ENCODE results near the gene DOCK2.
"Not testable (repeated sequence)": the region's sequence is repeated elsewhere in the genome, so short reads cannot be mapped to it uniquely, and the experiment has no call there.

Gene DOCK2

GRCh38 chr5:170092455-170093101 is 455.5 kb downstream of the DOCK2 start:
- Histone ChIP-seq H3K36me3 (ENCODE audit: insufficient read depth, low read length) (peaks cover 1% of the 10 kb centered on the region; the same call in 1 of the 2 replicates), H3K9ac (ENCODE audit: low read depth, low read length) (no peak overlapping the region), H2AFZ (ENCODE audit: low read depth, low read length) (no peak overlapping the region), H3K4me1 (ENCODE audit: insufficient read depth, low read length) (peaks cover 7% of the 10 kb centered on the region), H3K27ac (ENCODE audit: low read length) (no peak overlapping the region), H3K4me2 (ENCODE audit: insufficient read depth, low read length) (no peak overlapping the region), H3K9me3 (ENCODE audit: insufficient read depth, low read length, severe bottlenecking) (no peaks in the 10 kb centered on the region), H3K4me3 (ENCODE audit: low read depth in 1 of 2, low read length in 2 of 2) (no peak overlapping the region), H3K27me3 (ENCODE audit: insufficient read depth, low read length, poor library complexity) (no peaks in the 10 kb centered on the region), H3K79me2 (ENCODE audit: insufficient read depth, low read length) (no peaks in the 10 kb centered on the region), H4K20me1 (ENCODE audit: insufficient read depth, low read length) (no peaks in the 10 kb centered on the region)
- ATAC-seq (ENCODE audit: insufficient read depth, low read depth) (no peak), DNase-seq (no peak)
- TF ChIP-seq CTCF (IDR thresholded peaks at IDR 0.05; ENCODE audit: borderline replicate concordance, extremely low read depth, low read length, poor library complexity, severe bottlenecking) (no peak), EZH2 (IDR thresholded peaks at IDR 0.05; ENCODE audit: borderline replicate concordance, low read depth, low read length, severe bottlenecking) (no peak)

GRCh38 chr5:170094329-170094728 is 457.3 kb downstream of the DOCK2 start:
- H3K9ac ChIP-seq (ENCODE audit: low read depth, low read length); H3K36me3 ChIP-seq (ENCODE audit: insufficient read depth, low read length); H3K4me3 ChIP-seq (ENCODE audit: low read depth in 1 of 2, low read length in 2 of 2); H3K4me2 ChIP-seq (ENCODE audit: insufficient read depth, low read length); DNase-seq; H3K27ac ChIP-seq (ENCODE audit: low read length); H3K27me3 ChIP-seq (ENCODE audit: insufficient read depth, low read length, poor library complexity); H3K4me1 ChIP-seq (ENCODE audit: insufficient read depth, low read length); H4K20me1 ChIP-seq (ENCODE audit: insufficient read depth, low read length); H2AFZ ChIP-seq (ENCODE audit: low read depth, low read length); H3K9me3 ChIP-seq (ENCODE audit: insufficient read depth, low read length, severe bottlenecking); H3K79me2 ChIP-seq (ENCODE audit: insufficient read depth, low read length); ATAC-seq (ENCODE audit: insufficient read depth, low read depth): not testable (repeated sequence)

- Histone ChIP-seq H3K27me3 (ENCODE audit: insufficient read depth, low read length, poor library complexity) (no peaks in the 10 kb centered on the region), H3K9me3 (ENCODE audit: insufficient read depth, low read length, severe bottlenecking) (peaks cover 4% of the 10 kb centered on the region), H3K4me2 (ENCODE audit: insufficient read depth, low read length) (no peak overlapping the region), H4K20me1 (ENCODE audit: insufficient read depth, low read length) (no peaks in the 10 kb centered on the region), H3K9ac (ENCODE audit: low read depth, low read length) (no peak overlapping the region), H3K4me3 (ENCODE audit: low read depth in 1 of 2, low read length in 2 of 2) (no peak overlapping the region), H2AFZ (ENCODE audit: low read depth, low read length) (no peak overlapping the region), H3K79me2 (ENCODE audit: insufficient read depth, low read length) (no peaks in the 10 kb centered on the region), H3K4me1 (ENCODE audit: insufficient read depth, low read length) (peaks cover 11% of the 10 kb centered on the region), H3K27ac (ENCODE audit: low read length) (no peak overlapping the region), H3K36me3 (ENCODE audit: insufficient read depth, low read length) (no peaks in the 10 kb centered on the region)
- DNase-seq (no peak), ATAC-seq (ENCODE audit: insufficient read depth, low read depth) (no peak)
- TF ChIP-seq EZH2 (IDR thresholded peaks at IDR 0.05; ENCODE audit: borderline replicate concordance, low read depth, low read length, severe bottlenecking) (no peak), CTCF (IDR thresholded peaks at IDR 0.05; ENCODE audit: borderline replicate concordance, extremely low read depth, low read length, poor library complexity, severe bottlenecking) (no peak)
Measured at GRCh38 chr5:170095646-170096045, 458.6 kb downstream of the DOCK2 start.

GRCh38 chr5:170097934-170098333 is 460.9 kb downstream of the DOCK2 start:
- Histone ChIP-seq H3K4me1 (ENCODE audit: insufficient read depth, low read length) (peaks cover 11% of the 10 kb centered on the region), H3K79me2 (ENCODE audit: insufficient read depth, low read length) (no peaks in the 10 kb centered on the region), H2AFZ (ENCODE audit: low read depth, low read length) (no peak overlapping the region), H3K9ac (ENCODE audit: low read depth, low read length) (no peak overlapping the region), H3K36me3 (ENCODE audit: insufficient read depth, low read length) (no peaks in the 10 kb centered on the region), H3K27ac (ENCODE audit: low read length) (no peak overlapping the region), H3K4me2 (ENCODE audit: insufficient read depth, low read length) (no peak overlapping the region), H3K9me3 (ENCODE audit: insufficient read depth, low read length, severe bottlenecking) (peaks cover 4% of the 10 kb centered on the region), H4K20me1 (ENCODE audit: insufficient read depth, low read length) (no peaks in the 10 kb centered on the region), H3K27me3 (ENCODE audit: insufficient read depth, low read length, poor library complexity) (no peaks in the 10 kb centered on the region), H3K4me3 (ENCODE audit: low read depth in 1 of 2, low read length in 2 of 2) (no peak overlapping the region)
- DNase-seq: no peak
- TF ChIP-seq CTCF (IDR thresholded peaks at IDR 0.05; ENCODE audit: borderline replicate concordance, extremely low read depth, low read length, poor library complexity, severe bottlenecking): no peak
- ATAC-seq (ENCODE audit: insufficient read depth, low read depth): no peak
